Cerebellar nuclear complex (tissue), 1 donor: Measurements from ENCODE around the gene RPS8.
"Not testable (repeated sequence)": the region's sequence is repeated elsewhere in the genome, so short reads cannot be mapped to it uniquely, and the experiment has no call there.

Experiments
- DNase-seq, 2 experiments: peaks; one replicate each; lab custom pipeline; 2025; lab: John Stamatoyannopoulos, UW

Gene RPS8

DNA sequence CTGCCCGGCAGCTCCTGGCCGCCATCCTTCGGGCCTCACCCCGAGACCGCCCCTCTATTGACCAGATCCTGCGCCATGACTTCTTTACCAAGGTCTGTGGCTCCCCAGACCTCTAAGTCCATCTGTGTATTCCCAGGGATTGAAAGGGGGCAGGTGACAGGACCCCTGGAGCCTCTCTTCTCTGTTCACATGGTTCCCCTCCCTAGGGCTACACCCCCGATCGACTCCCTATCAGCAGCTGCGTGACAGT is 27.6 kb downstream of the RPS8 start:
- no peak for DNase-seq

DNA sequence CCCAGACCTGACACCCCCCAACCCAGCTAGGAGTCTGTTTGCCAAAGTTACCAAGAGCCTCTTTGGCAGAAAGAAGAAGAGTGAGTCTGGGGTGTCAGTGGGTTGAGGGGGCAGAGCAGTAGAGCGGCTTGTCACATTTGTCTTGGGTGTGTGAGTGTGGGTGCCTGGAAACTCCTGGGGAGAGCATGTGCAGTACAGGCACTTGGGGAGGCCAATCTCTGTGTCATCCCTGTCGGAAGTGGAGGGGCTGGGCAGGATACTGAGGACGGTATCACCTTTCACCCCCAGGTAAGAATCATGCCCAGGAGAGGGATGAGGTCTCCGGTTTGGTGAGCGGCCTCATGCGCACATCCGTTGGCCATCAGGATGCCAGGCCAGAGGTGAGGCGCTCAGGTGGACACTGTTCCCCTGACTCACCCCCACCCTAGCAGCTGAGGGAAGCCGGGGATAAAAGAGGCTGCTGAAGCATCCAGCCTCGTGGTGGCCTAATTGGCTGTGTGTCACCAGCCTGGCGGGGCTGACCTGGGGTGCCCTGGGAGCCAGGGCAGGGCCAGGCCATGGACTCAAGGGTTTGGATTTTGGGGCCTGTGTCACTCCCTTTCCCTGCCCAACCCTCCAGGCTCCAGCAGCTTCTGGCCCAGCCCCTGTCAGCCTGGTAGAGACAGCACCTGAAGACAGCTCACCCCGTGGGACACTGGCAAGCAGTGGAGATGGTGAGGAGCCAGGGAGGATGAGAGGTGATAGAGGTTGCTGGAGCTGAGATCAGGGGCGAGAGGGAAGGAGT is 28.2 kb downstream of the RPS8 start:
- no peak for DNase-seq

DNA sequence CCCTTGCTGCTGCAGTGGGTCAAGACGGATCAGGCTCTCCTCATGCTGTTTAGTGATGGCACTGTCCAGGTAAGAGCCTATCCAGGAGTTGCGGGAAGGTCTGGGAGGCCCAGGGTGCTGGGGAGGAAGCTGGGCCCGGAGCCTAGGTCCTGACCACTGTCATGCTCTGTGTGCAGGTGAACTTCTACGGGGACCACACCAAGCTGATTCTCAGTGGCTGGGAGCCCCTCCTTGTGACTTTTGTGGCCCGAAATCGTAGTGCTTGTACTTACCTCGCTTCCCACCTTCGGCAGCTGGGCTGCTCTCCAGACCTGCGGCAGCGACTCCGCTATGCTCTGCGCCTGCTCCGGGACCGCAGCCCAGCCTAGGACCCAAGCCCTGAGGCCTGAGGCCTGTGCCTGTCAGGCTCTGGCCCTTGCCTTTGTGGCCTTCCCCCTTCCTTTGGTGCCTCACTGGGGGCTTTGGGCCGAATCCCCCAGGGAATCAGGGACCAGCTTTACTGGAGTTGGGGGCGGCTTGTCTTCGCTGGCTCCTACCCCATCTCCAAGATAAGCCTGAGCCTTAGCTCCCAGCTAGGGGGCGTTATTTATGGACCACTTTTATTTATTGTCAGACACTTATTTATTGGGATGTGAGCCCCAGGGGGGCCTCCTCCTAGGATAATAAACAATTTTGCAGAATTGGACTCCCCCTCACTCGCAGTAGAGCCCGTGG is 30.1 kb downstream of the RPS8 start:
- DNase-seq: no peak

DNA sequence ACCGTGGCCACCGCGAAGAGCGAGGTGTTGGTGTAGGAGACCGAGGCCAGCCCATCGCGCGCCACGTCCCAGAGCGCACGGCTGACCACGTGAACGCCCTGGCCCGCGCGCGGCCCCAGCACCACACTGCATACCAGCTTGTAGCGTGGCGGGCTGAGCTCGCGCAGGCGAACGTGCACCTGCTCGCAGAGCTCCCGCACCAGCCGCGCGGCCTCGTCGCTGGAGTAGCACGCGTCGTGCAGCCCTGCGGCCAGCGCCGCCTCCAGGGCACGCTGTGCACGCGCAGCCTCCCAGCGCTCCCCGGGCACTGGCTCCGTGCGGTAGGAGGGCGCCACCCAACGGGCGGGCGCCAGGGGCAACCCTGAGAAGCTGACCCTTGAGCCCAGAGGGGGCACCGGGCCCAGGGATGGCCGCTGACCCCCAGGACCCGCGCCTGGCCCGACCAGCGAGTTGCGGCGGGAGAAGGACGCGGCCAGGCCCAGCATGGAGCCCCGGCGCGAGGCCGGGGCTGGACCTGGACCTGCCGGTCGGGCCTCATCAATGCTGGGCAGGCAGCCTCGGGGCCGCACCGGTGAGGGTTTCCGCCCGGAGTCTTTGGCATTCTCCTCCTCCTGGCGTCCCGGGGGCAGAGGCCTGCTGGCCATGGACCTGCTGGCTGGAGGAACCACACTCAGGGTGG is 30.8 kb downstream of the RPS8 start:
- DNase-seq: no peak

DNA sequence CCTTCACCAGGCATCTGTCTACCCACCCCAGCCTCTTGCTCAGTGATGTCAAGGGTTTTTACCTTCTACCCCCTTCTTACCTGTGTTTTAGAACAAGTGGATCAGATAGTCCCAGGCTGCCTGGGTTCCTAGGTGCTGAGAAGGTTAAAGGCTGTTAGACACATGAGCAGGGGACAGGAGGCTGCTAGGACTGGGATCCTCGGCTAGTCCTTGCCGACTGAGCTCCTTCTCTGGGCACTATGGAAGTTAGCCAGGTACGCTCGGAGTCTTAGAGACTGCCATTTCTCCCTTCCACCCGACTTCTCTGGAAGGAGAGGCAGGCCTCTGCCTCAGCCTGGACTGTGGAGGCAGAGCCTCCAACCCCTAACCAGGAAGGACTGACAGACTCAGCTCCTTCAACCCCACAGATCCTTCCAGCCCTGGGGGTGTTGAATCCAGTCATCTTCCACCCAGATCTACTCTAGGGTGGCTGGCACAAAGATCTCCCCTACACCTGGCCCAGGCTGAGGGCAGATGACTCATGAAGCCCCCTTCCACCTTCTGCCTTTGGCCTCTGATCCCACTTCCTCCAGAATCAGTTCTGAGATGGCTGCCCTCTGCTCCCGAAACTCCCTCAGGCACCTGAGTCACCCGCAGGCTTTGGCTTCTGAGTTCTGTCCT is 31.5 kb downstream of the RPS8 start, which contains the start of gene DYNLT4:
Gene DYNLT4, minus strand, starts transcription at position 648 of the 660 bp plus-strand sequence. CDS start 683 bp downstream, outside the sequence.
- DNase-seq: no peak

DNA sequence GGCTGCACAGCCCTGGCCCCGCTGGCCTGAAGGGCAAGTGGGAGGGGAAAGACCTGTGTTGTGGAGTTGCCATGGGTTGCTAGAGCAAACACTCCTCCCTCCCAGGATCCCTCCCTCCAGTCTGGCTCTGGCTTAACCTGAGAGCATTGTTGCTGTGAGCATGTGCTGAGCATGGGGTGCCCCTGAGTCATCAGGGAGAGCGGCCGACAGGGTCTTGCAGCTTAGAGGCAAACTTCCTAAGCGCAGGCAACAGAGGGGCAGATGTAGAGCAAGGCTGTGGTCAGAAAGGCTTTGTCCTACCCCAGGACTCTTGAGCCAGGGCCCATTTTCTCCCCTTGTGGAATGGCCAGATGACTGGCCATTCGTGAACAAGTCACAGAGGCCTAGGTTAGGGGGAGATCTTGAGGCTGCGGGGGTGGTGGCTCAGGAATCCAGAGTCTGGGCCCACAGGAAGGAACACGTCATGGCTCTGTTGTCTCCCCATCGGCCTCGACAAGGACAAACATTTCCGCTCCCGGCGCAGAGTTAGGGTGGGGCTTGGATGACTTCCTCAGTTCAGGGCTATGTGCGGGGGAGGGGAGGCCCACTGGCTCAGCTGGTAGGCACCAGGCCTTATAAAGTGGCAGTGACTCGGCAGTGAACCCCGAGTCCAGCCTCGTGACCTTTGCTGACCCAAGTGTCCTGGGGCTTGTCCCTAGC is 32.2 kb downstream of the RPS8 start:
- no peak for DNase-seq

DNA sequence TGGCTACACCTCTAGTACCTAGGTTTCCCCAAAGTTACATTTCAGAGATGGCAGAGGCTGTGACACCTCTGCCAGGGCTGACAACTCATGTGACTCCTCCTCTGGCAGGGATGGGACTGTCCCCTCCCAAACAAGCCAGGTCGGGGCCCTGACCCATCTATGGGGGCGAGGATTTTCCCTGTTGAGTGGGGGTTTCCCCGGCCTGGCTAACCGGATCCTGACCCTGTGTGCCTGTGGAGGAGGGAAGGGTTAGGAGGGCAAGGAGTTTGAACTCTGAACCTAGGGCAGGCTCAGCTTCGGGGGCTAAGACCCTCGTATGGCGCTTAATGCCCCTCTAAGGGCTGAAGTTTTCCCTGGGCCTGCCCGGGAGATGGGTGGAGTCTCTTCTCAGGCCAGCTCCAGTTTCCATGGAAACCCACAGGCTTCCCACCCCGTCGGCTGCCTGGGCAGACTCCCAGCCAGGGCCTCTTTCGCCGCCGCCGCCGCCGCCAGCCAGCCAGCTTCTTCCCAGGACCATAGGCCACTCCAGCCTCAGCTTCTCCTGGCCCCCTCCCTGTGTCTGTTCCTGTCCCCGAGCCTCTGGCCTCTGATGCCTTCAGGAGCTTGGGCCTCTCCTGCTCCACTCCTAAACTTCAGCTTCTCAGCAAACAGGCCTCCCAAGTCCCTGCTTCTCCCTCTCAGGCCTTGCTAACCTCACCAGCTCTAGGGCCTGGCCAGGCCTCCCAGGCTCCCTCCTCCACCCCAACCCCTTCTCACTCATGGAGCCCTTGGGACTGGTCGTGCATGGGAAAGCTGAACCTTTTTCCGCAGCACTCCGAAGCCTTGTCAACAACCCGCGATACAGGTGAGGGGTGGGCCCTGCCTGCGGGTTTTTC is 33.0 kb downstream of the RPS8 start, which contains the start of gene BTBD19:
Gene BTBD19, plus strand, starts transcription at position 461 of the 875 bp plus-strand sequence. Its CDS starts 298 bp downstream, at position 759.
- no peak for DNase-seq

DNA sequence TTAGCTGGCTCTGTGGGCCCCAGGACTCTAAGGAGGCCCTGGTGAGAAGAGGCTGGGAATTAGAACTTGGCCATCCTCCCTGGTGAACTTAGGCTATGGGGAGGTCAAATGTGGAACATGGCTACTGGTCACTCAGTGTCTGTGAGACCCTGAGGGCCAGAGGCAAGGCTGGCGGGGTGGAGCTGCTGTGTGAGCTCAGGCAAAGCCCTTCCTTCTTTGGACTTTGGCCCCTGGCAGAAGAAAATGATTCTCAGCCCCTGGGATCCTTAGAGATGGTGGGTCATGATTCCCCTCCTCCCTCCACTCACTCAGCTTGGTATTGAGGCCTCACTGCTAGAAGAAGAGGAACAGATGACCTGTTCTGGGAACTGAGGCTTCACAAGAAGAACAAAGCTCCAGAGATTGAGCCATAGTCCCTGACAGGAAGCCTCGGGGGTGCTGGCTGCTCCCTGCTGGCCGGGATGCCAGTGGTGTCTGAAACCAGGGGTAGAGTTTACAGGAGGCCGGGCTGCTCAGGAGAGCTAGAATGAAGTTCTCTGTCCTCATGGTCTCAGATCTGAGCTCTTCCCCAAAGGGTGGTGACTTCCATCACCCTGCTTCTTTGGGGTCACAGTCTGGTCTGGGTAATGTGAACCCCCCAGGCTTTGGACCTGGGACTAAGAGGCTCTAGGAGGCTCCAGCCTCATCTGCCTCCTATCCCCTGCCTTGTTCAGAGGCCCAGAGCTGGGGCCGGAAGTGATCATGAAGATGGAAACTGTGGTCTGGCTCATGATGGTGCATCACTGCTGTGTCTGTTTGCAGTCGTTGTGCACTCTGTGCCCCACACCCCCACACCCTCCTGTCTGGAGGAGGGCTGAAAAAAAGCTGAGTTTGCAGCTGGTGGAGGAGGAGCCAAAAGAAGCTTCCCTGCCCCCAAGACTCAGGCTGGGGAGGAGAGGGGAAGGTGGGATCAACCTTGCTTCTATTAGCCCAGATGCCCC is 33.9 kb downstream of the RPS8 start:
- no peak for DNase-seq

DNA sequence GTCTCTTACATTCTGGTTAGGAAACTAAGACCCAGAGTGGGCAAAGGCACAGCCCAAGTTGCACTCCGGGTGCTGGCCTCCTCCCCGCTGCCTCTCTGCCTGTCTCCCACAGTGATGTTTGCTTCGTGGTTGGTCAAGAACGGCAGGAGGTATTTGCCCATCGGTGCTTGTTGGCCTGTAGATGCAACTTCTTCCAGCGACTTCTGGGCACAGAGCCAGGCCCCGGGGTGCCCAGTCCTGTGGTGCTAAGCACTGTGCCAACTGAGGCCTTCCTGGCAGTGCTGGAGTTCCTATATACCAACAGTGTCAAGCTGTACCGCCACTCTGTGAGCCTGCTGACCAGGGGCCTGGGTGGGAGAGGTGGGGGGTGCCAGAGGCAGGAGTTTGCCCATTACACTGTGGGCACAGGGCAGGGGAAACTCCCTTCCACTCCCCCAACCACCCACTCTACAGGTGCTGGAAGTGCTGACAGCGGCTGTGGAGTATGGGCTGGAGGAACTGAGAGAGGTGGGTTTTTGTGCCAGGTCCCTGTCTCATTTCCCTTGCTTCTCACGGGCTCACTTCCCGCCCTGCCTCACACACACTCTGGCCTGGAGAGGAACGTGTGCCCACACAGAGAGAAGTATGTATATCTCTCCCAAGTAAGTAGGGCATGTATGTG is 34.9 kb downstream of the RPS8 start:
- no peak for DNase-seq

DNA sequence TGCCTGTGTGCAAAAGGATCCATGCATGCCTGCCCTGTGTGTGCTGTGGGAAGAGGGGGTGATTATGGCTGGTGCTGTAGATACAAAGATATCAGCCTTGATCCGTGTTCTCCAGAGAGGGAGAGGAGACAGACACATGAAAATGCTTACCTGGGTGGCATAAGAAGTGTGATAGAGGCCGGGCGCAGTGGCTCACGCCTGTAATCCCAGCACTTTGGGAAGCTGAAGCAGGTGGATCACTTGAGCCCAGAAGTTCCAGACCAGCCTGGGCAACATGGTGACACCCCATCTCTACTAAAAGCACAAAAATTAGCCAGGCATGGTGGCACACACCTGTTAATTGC is 35.4 kb downstream of the RPS8 start:
- not testable (repeated sequence) for DNase-seq

DNA sequence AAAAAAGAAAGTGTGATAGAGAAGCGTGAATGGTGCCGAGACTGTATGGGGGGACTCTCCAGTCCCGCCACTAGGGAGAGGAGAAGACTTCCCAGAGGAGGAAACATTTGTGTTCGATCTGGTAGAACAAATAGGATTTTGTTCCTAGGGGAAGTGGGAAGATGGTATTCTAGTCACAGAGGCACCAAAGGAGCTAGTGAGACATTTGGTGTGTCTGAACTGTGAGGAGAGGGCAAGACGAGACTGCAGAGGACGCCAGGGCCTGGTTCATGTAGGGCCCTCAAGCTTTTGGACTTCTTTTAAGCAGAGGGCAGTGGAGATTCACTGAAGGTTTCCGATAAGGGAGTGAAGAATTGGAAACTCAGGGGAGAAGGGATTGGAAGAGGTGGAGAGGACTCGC is 35.9 kb downstream of the RPS8 start:
- DNase-seq: no peak

DNA sequence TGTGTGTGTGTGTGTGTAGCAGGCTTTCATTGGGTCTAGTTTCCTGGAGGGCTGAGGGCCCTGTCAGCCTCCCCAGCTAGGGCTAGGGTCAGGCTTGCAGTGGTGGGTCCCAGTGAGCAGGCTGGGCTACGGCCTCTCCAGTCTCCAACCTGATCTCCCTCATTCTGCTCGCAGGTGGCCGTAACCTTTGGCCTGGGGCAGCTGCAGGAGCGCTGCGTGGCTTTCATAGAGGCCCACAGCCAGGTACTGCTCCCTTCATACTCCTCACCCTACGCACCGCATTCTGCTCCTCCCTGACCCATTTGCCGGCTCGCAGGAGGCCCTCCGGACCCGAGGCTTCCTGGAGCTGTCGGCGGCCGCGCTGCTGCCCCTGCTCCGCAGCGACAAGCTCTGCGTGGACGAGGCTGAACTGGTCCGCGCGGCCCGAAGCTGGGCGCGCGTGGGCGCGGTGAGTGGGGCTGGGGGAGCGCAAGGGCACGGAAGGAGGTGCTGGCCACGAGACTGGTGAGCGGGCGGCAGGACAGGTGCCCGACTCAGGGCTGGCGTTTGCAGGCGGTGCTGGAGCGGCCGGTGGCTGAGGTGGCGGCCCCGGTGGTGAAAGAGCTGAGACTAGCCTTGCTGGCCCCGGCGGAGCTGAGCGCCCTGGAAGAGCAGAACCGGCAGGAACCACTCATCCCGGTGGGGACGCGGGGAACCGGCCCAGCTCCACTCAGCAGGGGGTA is 37.6 kb downstream of the RPS8 start:
- DNase-seq: no peak

DNA sequence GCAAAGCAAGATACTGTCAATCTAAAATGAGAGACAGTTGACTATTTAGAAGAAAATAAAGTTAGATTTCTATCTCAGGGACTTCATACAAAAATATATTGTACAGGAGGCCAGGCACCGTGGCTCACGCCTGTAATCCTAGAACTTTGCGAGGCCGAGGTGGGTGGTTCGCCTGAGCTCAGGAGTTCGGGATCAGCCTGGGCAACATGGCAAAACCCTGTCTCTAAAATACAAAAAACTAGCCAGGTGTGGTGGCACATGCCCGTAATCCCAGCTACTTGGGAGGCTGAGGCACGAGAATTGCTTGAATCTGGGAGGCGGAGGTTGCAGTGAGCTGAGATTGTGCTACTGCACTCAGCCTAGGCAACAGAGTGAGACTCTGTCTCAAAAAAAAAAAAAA is 40.6 kb downstream of the RPS8 start:
- DNase-seq: not testable (repeated sequence)

DNA sequence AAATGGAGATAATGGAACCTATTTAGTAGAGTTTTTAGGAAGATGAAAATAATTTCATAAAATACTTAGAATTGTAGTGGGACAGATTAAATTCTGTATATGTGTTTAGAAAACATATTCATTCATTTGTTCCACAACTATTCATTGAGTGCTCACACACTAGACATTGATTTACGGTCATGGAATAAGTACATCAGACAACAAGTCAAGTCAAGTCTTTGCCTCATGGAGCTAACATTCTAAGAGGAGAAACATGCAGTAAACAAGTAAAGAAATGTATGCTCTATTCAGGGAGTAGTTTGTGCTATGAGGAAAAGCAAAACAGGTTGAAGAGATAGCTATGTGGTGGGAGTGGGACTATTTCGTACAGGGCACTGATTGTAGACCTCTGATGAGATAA is 42.0 kb downstream of the RPS8 start:
- DNase-seq: no peak

DNA sequence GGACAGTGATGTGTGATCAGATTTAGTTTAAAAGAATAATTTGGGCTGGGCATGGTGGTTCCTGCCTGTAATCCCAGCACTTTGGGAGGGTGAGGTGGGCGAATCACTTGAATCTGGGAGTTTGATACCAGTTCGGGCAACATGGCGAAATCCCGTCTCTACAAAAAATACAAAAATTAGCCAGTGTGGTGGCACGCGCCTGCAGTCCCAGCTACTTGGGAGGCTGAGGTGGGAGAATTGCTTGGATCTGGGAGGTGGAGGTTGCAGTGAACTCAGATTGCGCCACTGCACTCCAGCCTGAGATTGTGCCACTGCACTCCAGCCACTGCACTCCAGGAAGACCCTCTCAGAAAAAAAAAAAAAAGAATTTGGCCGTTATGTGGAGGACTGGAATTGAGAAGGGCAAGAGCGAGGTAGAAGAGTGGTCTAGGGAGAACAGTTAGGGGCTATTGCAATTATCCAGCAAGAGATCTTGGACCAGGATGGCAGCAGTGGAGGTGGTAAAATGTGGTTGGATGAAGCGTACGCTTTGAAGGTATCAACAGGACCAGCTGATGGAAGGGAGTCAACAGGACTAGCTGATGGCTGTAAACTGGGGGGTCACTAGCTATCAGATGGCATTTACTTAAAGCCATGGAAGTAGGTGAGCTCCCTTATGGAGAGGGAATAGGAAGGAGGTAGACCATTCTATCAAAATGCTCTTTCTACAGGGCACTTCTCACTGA is 42.6 kb downstream of the RPS8 start:
- DNase-seq: no peak

DNA sequence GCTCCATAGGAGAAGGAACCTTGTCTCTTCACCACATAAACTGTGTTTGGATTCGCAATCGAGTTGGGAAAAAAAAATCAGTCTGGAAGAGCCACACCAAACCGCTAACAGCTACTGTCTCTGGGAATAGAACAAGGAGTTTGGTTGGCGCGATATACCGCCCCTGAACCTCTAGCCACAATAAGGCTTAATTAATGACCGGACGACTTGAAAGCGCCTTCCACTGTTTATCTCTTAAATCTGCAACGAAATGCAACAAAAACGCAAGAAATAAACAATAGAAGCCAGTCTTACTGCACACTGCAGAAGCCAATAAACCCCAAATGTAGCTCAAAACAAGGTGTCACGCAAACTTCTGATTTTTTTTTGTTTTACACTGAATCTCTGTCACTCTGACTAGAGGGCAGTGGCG is 43.9 kb downstream of the RPS8 start:
- DNase-seq: no peak

DNA sequence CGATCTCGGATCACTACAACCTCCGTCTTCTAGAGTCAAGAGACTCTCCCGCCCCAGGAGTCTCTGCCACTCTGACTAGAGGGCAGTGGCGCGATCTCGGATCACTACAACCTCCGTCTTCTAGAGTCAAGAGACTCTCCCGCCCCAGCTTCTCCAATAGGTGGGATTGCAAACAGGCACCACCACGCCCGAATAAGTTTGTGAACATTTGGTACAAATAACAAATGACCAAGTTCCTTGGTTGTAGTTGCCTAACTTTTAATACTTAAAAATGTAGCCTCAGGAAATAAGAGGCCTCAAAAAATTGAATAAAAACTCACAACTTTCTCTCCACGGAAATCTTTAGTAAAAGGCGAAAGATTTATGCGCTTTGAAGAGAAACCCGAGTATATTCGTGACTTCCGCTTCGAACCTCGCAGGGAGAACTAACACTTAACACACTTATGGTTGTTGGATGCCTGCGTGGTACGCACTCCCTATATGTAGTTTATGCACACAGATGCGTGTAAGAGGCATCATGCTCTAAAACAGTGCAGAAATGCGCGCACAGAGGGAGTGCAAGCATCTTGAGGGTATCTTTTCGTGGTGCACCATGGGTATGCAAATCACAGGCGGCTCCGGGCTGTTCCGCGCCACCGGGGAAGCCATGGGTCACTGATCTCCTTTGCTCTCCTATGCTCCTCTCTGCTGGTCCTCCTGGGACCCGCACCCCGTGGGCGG is 44.4 kb downstream of the RPS8 start:
- DNase-seq: peak in 1 of 2 experiments; percentile 46
